AG04449 (cell line): ENCODE results near the gene B3GALT5.

Source experiments
- CTCF ChIA-PET: fragments of 350-600 bp; formaldehyde crosslinking; extraction: SDS; loops from one replicate; lab custom pipeline; 2021; ENCODE audit warnings: antibody characterized with exemption; lab: Yijun Ruan, JAX
- POLR2A ChIA-PET: fragments of 400-600, 350-600 bp; formaldehyde crosslinking; extraction: SDS; loops from one replicate; lab custom pipeline; 2020; ENCODE audit warnings: antibody characterized with exemption, inconsistent platforms; lab: Yijun Ruan, JAX
- DNase-seq: peaks from one replicate; pipeline ENCODE4 v3.0.0-alpha.2; 2010; ENCODE audit warnings: low read depth, low spot score
- H3K4me3 ChIP-seq: 2 replicates; pipeline ENCODE4 v1.5.1; 2011; ENCODE audit warnings: low read depth, mild to moderate bottlenecking, control low read depth, low read length
- CTCF ChIP-seq: IDR thresholded peaks from one replicate; pipeline ENCODE4 v1.5.1; 2011; ENCODE audit warnings: mild to moderate bottlenecking, moderate library complexity, low read length, control low read depth, inconsistent platforms; ENCODE audit not compliant: insufficient read depth; ENCODE audit errors: missing control alignments

The B3GALT5 gene

GRCh38 chr21:39587376-39587775 is 25.4 kb upstream of the B3GALT5 start:
- no peak for TF ChIP-seq CTCF
- no peak overlapping the region for H3K4me3 ChIP-seq
- CTCF ChIA-PET = no interaction called here
- DNase-seq = no peak
- POLR2A ChIA-PET = no interaction called here

- no peak overlapping the region for H3K4me3 ChIP-seq
- DNase-seq = no peak
- CTCF ChIA-PET = no interaction called here
- POLR2A ChIA-PET = no interaction called here
- TF ChIP-seq CTCF = no peak
These were observed 23.9 kb upstream of the B3GALT5 start for GRCh38 chr21:39588884-39589283.

GRCh38 chr21:39593522-39593921 is 19.2 kb upstream of the B3GALT5 start:
- no peak overlapping the region for H3K4me3 ChIP-seq
- ChIA-PET CTCF (no interaction called here), POLR2A (no interaction called here)
- no peak for DNase-seq
- TF ChIP-seq CTCF = no peak

GRCh38 chr21:39595465-39595864 is 17.3 kb upstream of the B3GALT5 start:
- no peak for TF ChIP-seq CTCF
- ChIA-PET CTCF (no interaction called here), POLR2A (no interaction called here)
- no peak for DNase-seq
- H3K4me3 ChIP-seq = no peak overlapping the region

GRCh38 chr21:39597595-39597994 is 15.1 kb upstream of the B3GALT5 start:
- POLR2A ChIA-PET = no interaction called here
- TF ChIP-seq CTCF = no peak
- DNase-seq = no peak
- CTCF ChIA-PET = no interaction called here
- H3K4me3 ChIP-seq = no peak overlapping the region

- POLR2A ChIA-PET = no interaction called here
- H3K4me3 ChIP-seq = no peak overlapping the region
- DNase-seq = no peak
- no peak for TF ChIP-seq CTCF
- CTCF ChIA-PET = no interaction called here
These were observed 13.4 kb upstream of the B3GALT5 start for GRCh38 chr21:39599191-39599970.
